HG03159 (cell line): ENCODE measurements around the gene WASF3.

Experiments used
- ATAC-seq: cut with Tn5 transposase; IDR thresholded peaks from one replicate; pipeline ENCODE4 v1.9.1; 2021; ENCODE audit warnings: mild to moderate bottlenecking, moderate library complexity; ENCODE audit not compliant: unreplicated experiment

WASF3 gene

GRCh38 chr13:26677156-26677555, 119.7 kb downstream of the WASF3 start:
- ATAC-seq = no peak

GRCh38 chr13:26678330-26678729, 120.8 kb downstream of the WASF3 start:
- no peak for ATAC-seq

- ATAC-seq = no peak
These were observed 121.3 kb downstream of the WASF3 start for GRCh38 chr13:26678796-26679195.

GRCh38 chr13:26679411-26680122, 122.1 kb downstream of the WASF3 start:
- no peak for ATAC-seq

- ATAC-seq = no peak
These were observed 122.6 kb downstream of the WASF3 start for GRCh38 chr13:26680123-26680450.

- ATAC-seq = no peak
These were observed 123.1 kb downstream of the WASF3 start for GRCh38 chr13:26680572-26680971.

- ATAC-seq = no peak
These were observed 123.6 kb downstream of the WASF3 start for GRCh38 chr13:26681036-26681435.

GRCh38 chr13:26682606-26683005, 125.1 kb downstream of the WASF3 start:
- ATAC-seq = no peak

- ATAC-seq = no peak
These were observed 128.1 kb downstream of the WASF3 start for GRCh38 chr13:26685606-26686005.

GRCh38 chr13:26686285-26686684, 128.8 kb downstream of the WASF3 start:
- ATAC-seq = no peak

- ATAC-seq = no peak
These were observed 130.8 kb downstream of the WASF3 start for GRCh38 chr13:26688286-26688685.

GRCh38 chr13:26688980-26689379, 131.5 kb downstream of the WASF3 start:
- ATAC-seq = no peak

- ATAC-seq = no peak
These were observed 136.4 kb downstream of the WASF3 start for GRCh38 chr13:26693749-26694463.

- ATAC-seq = no peak
These were observed 137.3 kb downstream of the WASF3 start for GRCh38 chr13:26694609-26695359.

- ATAC-seq = no peak
These were observed 137.8 kb downstream of the WASF3 start for GRCh38 chr13:26695360-26695705.

- no peak for ATAC-seq
These were observed 138.4 kb downstream of the WASF3 start for GRCh38 chr13:26695891-26696311.

GRCh38 chr13:26697069-26697955, 139.8 kb downstream of the WASF3 start:
- ATAC-seq = no peak

GRCh38 chr13:26698392-26699196, 141.1 kb downstream of the WASF3 start:
- ATAC-seq = peak; percentile 70

GRCh38 chr13:26699197-26699490, 141.7 kb downstream of the WASF3 start:
- ATAC-seq = no peak

- no peak for ATAC-seq
These were observed 148.1 kb downstream of the WASF3 start for GRCh38 chr13:26705536-26705935.
